Adipose tissue (tissue), 3 donors: ENCODE data around the gene TIFAB. TPM values are rescaled to one million over a fixed set of nuclear protein-coding genes. Genes with fewer than 3 reads are reported as not detected.

Source experiments
- H3K27ac ChIP-seq: one replicate; pipeline ENCODE4 v1.5.1; 2013; ENCODE audit warnings: low read depth, low read length
- WGBS, 3 donors: extraction: QIAGEN DNeasy Blood & Tissue Kit; methylation state at CpG; one replicate each; pipeline ENCODE4 v1.1.7; 2013; 5-methylcytosine and 5-hydroxymethylcytosine counted together
- polyA plus RNA-seq, 3 donors: library from polyadenylated mRNA; stranded (reverse); fragments of 200-250 nt; gene quantifications; one replicate each; pipeline ENCODE4 v1.2.3, GENCODE V29; 2013
- donor health status: healthy with polysubstance abuse.
- donor health status: Bipolar disorder and iron deficiency.
- donor health status: healthy.

TIFAB gene
- polyA plus RNA-seq, 3 donors: 0.01 TPM; not detected in 2

DNA sequence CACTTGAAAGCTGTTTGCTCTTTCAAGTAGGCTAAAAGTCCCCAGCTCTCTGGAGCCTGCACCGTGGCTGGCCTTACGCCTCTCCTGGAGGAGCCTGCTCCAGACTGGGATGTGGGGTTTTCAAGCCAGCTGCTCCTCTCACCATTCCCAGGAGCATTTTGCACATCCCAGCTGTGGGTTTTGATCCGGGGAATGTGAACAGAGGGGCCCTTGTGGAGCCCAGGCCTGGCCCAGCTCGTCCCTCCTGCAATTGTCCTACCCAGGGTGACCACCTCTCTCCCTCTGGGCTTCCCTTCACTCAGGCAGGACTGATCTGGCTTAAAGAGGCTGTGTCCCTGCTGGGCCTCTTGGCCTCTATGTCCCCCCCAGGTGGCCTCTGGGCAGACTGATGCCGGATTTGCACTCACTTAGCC, 32.5 kb upstream of the TIFAB start:
- 44 to 78% (median 69%) methylated on average over 5 of the region's 5 CpGs for WGBS, 3 donors
- H3K27ac ChIP-seq: no peak overlapping the region

DNA sequence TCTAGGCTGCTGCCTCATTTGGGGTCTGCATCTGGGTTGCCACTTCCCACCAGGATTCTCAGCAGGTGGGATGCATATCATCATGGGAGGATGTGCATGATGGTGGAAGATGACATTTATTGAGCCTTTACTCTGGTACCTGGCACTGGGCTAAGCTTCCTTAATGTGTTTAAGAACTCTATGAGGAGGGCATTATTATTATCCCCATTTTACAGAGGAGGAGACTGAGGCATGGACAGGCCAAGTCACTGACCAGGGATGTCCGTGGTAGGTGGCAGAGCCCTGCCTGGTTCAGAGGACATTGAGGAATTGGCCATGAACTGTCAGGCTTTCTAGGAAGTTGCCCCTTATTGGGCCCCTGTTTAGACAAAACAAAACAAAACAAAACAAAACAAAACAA, 31.1 kb upstream of the TIFAB start:
- H3K27ac ChIP-seq: no peak overlapping the region
- WGBS, 3 donors: 75 to 89% (median 83%) methylated on average over 1 of the region's 1 CpG

DNA sequence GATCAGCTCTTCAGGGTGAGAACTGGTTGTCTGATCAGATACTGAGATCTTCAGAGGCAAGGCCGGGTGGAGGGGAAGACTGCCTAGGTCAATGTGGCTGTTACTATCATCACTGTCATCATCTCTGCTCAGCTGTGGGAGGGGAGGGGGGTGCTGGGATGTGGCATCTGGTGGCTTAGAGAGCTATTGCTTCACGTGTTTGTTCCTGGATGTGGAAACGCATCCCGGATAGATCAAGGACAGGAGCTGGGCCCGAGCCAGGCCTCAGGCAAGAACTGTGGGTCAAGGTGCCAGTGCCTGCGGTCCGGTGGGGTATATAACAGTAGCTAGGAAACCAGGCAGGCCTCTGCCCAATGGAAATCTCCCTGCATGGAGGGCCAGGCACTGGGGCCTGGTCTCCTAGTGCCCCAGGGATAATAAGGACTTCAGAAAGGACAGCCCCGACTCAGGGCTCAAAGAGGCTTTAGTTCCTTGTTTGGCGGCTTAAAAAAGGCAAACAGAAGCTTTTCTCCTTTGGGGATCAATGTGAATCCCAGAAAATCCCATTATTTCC, 30.3 kb upstream of the TIFAB start:
- WGBS, 3 donors: 59 to 61% (median 60%) methylated on average over 9 of the region's 9 CpGs
- no peak overlapping the region for H3K27ac ChIP-seq

DNA sequence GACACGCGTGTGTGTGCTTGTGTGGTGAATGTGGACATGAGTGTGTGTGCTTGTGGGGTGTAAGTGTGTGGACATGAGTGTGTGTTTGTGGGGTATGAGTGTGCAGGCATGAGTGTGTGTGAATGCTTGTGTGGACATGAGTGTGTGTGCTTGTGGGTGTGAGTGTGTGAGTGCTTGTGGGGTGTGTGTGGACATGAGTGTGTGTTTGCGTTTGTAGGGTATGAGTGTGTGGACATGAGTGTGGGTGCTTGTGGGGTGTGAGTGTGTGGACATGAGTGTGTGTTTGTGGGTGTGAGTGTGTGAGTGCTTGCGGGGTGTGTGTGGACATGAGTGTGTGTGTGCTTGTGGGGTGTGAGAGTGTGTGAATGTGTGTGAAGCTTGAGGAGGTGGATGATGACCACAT, 29.8 kb upstream of the TIFAB start:
- WGBS, 3 donors: 92 to 97% (median 93%) methylated on average over 4 of the region's 4 CpGs
- no peak overlapping the region for H3K27ac ChIP-seq

DNA sequence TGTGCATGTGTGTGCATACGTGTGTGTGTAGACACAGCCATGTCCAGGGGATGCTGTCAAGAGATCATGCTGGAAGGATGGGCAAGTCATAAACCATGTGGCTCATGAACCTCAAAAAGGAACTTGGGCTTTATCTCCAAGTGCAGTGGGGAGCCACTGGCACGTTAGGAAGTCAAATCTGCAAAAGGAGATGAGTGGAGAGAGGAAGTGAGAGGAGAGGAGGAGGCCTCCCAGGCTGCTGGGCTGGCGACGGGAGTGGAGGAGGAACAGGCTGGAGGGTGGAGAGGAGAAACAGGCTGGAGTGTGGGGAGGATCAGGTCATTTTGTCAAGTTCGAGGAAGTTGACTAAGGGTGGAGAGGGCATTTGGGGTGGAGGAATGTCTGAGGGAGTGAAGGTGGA, 29.2 kb upstream of the TIFAB start:
- WGBS, 3 donors: 33 to 53% (median 43%) methylated on average over 5 of the region's 5 CpGs
- no peak overlapping the region for H3K27ac ChIP-seq

DNA sequence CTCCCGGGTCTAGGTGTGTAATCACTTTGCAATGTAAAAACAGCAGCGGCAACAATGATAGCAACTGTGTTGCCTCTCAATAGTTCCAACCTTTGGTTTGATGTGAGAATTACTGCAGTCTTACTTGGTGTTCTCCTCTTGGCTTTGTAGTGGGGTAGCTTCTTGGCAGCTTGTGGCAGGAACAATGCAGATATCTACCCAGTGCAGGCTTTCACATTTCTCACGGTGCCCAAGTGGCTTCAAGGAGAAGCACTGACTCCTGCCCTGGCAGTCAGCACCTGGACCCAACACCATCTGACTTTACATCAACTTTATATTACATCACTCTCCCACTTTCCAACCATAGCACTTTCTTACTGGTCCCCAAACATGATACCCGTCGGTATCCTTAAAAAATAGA, 28.4 kb upstream of the TIFAB start:
- 78 to 87% (median 81%) methylated on average over 5 of the region's 5 CpGs for WGBS, 3 donors
- H3K27ac ChIP-seq: no peak overlapping the region

DNA sequence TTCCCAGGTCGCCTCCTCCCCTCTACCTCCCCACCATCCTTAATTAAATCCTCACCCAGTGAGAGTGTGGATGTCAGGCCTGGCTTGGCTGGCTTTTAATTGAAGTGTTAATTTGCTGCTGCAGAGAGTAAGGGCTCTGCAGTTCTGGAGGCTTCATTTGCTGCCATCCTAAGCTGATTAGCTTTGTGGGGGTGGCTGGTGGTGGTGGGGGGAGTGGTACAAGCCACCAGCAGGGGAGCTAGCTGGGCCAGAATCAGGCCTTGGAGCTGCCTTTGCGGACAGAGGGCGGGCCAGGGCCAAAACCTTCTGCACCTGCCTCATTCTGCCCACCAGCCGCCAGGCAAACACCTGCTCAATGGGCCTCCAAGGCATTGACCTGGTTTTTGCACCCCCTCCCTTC, 26.8 kb upstream of the TIFAB start:
- WGBS, 3 donors: 64 to 90% (median 90%) methylated on average over 4 of the region's 4 CpGs
- no peak overlapping the region for H3K27ac ChIP-seq

DNA sequence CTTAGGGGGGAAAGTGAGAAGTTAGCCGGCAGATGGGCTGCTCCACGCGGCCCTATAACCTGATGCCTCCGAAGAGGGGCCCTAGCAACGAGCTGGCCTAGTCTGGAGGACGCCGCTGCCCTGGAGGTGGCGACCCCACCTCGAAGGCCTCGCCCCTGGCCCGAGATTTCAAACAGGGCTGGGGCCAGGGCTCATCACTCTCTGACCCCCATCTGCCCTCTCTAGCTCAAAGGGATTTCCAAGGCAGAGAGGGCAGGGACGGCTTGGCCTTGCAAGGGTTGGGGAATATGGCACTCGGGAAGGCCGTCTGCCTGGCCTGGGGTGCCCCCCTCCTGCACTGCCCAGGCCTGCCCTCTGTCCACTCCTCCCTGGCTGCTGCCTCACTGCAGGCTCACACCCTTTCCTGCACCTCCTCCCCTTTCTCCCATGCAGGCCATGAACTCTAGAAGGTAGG, 25.5 kb upstream of the TIFAB start:
- WGBS, 3 donors: 27 to 60% (median 57%) methylated on average over 14 of the region's 14 CpGs

DNA sequence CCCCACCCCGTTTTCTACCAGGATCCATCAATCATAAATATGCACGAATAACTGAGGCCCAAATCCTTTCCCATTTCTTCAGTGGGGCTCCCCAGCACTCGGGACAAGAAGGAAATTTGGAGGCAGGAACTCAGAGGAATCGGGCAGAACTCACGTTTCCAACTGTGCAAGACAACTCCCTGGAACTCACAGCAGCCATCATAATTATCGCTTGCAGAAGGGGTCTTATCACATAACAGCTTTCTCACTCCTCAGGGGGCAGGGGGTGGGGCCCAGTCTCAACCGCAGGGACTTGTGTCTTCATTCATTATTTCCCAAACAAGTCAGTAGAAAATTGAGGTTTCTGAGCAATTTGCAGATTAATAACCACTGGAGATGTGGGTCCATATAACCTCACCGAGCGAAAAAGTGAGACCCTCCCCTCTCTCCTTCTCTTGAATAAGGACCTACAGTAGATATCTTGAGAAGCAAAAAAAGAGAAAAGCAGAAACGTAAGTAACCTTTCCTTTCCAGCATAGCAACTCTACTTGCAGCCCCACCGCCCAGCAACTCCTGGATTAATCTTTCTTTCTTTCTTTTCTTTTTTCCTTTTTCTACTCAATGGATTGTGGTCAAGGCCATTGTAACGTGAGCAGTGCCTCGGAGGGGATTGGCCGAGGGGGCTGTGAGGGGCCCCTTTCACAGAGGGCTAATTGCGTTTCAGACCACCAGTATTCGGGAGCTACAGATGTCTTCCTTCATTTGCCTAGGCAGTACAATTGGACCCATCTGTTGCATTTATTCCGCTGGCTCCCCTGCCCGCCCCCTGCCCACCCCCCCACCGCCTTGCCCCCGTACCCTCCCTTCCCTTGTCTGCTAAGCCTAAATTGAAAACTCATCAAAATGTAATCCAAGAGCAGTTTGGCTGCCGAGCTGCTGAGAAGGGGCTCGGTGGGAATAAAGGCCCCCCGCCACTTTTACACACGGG, 24.7 kb upstream of the TIFAB start:
- H3K27ac ChIP-seq: no peak overlapping the region
- WGBS, 3 donors: 21 to 49% (median 44%) methylated on average over 23 to 24 of the region's 24 CpGs

More for the DNA sequence above, 25.5 kb upstream of the TIFAB start:
- no peak overlapping the region for H3K27ac ChIP-seq

DNA sequence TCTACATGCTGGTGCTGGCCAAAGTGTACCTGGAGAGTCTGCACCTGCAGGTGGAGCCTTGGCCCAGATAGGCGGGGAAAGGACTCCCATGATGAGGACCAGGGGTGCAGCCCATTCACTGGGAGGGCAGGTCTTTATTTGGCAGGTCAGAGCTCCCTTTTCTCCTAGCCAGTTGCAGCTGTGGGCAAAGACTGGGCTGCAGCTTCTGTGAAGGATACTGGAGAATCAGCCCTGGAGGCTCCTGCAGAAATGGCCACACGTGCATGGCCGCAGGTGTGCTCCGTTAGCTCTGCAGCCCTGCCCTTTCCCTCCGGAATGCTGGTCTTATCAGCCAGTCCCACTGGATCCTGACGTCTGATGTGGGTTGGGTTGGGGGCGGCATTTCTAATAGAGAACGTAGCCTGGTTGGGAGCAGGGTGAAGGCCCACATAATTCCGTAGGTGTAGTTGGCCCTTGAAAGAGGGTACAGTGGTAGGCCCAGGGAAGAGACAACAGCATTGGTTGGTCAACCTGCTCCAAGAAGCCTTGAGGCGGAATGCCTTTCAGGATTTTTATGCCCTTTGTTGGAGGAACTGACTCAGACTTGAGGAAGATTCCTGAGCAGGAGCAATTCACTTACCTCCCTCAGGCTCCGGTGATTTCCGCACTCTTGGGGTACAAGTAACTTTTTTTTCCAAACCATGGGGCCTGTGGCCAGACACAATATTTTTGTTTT, 22.0 kb upstream of the TIFAB start:
- WGBS, 3 donors: 67 to 83% (median 81%) methylated on average over 12 of the region's 12 CpGs

DNA sequence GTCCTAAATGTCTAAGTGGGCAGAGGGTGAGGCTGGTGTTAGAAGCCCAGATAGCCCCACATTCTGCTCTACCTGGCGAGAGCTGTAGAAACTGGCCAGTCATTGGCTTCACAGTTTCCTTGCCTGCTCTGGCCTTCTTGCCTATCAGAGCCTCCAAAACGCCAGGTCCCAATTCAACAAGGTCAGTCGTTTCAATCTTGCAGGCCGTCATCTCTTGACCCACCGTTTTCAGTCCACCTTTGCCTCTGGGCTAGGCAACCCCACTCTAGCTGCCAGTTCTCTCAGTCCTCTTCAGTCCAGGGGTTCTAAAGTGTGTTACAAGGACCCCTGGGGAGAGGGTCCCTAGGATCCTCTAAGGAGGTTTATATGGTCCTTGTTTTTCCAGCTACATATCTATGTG, 20.0 kb upstream of the TIFAB start:
- 67 to 89% (median 78%) methylated on average over 5 of the region's 5 CpGs for whole genome bisulfite sequencing, 3 donors

More for the DNA sequence above, 22.0 kb upstream of the TIFAB start:
- no peak overlapping the region for H3K27ac ChIP-seq

DNA sequence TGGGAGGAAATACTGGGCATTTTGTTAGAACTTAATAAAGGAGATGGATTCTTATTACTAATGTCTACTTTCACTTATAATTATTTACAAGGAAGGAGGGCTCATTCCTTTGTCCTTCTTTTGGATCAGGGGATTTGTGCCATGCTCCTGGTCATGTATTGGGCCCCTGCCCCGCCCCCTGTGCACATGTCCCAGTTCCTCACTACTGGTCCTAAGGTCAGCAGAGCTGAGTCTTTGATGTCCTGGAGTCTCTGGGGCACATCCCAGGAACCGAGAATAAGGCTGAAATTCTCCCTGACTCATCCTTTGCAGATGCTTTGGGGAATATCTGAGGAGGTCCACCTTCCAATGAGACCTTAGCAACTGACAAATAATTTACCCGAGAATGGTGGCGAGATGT, 19.6 kb upstream of the TIFAB start:
- 64 to 84% (median 83%) methylated on average over 4 of the region's 4 CpGs for WGBS, 3 donors

More for the DNA sequence above, 20.0 kb upstream of the TIFAB start:
- H3K27ac ChIP-seq: no peak overlapping the region

DNA sequence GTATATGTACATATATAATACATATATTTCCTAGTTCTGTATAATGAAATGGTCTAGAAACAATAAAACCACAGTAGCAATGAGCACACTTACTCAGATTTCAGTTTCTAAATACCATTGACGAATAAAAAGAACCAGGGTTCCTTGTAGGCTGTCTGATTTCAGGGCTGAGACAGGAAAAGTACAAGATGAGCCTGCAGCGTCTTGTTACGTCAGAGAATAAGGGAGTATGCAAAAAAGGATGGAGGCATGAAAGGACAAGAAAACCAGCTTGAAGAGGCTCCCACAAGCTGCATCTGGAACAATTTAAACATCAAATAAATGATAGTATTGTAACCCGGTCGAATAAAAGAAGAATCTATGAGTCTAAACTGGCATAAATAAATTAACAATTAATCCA, 17.8 kb upstream of the TIFAB start:
- H3K27ac ChIP-seq: no peak overlapping the region
- 70 to 80% (median 78%) methylated on average over 5 of the region's 5 CpGs for WGBS, 3 donors

More for the DNA sequence above, 19.6 kb upstream of the TIFAB start:
- H3K27ac ChIP-seq: no peak overlapping the region

DNA sequence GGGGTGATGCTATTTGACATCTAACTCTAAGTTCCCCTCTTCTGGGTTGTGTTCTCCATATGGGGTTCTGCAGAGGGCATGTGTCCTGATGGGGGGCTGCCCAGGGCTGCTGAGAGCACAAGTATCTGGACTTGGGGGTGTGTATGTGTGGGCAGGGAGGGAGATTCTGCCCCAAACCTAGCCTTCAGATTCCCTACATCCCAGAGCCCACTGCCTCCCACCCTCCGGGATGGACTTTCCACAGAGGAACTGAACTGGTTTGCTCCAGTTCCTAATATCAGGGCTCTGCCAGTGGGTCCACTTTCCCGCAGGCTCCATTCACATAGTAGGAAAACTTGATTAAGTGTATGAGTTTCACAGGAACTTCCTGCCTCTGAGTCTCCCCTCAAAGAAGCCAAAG, 16.4 kb upstream of the TIFAB start:
- WGBS, 3 donors: 72 to 91% (median 84%) methylated on average over 2 of the region's 2 CpGs

DNA sequence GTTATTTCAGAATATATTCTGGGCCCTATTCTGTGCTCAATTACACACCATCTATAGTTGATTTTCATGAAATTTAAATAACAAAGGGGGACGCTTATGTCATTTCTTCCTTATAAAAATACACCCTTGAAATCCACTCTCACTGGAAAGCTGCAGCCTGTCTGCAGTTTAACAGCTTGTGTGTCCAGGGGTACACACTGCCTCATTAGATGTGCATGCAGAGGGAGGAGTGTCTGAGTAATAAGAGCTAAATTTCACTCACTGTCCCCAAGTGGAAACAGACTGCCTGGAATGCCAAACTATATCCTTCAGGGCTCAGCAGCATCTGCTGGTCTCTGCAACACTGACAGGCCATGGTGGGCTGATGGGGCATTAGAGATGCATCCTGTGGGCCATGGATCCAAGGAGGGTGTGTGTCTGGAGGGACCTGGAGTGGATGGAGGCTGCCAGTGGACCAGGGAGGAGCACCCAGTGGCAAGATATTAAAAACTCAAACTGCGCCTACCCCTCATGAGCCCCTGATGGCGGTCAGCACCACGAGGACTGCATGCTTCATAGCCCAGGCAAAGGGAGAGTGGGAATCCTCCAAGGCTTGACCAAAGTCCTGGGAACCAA, 15.8 kb upstream of the TIFAB start:
- WGBS, 3 donors: 80 to 92% (median 90%) methylated on average over 4 of the region's 4 CpGs

More for the DNA sequence above, 16.4 kb upstream of the TIFAB start:
- no peak overlapping the region for H3K27ac ChIP-seq

DNA sequence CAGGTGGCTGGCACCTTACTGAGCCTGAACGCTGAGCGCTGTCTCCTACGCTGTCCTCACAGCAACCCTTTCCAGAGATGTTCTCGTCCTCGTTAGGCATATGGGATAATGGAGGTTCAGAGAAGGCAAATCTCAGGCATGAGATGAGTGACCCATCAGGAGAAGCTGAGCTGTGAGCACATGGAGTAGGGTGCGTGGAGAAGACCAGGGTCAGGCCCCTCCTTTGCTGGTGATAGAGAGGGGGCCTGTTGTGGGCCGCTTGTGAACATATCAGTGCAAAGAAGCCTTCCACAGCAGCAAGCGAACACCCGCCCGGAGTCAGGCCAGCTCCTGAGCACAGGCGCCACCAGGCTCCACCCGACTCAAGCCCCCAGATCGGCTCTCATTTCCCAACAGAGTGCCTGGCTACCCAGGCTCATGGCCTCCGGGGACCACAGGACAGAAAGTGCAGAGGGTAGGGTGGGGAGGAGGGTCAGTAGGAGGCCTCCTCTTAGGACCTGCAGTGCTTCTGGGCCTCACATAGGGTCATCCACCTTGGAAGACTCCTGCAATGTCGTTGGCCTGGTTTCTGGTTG, 15.0 kb upstream of the TIFAB start:
- WGBS, 3 donors: 71 to 85% (median 78%) methylated on average over 15 of the region's 15 CpGs
- H3K27ac ChIP-seq: no peak overlapping the region

More for the DNA sequence above, 15.8 kb upstream of the TIFAB start:
- no peak overlapping the region for H3K27ac ChIP-seq

DNA sequence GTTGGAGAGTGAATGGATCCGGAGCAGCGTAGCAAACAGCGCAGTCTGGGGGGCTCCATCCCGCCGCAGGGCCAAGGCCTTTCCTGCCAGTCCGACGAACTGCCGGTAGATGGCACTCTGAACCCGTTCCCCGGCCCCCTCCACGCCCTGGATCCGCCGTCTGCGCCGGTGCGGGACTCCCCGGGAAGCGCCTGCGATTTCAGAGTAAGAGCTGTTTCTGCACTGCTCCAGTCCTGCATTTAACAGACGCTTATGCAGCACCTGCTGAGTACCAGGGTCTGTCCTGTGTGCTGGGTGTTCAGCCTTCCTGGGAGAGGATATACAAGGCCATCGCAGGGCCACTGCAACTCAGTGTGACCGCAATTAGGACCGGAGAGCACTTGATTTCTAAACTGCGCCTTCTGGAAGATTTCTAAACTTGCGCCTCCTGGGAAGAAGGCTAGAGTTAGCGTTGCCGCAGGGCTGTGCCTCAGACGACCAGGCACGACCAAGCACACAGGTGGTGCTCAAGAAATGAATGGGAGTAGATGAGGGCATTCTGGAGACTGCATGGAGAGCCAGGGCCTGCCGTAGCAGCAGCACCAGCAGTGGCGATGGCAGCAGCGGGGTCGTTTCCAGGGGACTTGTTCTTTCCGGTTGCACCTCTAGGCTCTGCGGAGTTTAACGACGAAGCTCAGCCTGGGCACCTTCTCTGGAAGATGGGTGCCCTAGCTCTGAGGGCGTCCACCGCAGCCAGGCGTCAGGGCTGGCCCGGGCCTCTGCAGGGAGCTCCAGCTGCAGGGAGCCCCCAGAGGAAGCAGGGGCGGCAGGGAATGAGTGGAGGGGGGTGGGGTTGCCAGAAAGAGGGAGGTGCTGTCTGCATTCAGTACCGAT, 14.3 kb upstream of the TIFAB start:
- WGBS, 3 donors: 6 to 18% (median 12%) methylated on average over 43 of the region's 43 CpGs
- no peak overlapping the region for H3K27ac ChIP-seq
